GM10266 (cell line): Measurements from ENCODE around the gene FNDC3A.

ENCODE experiments used
- DNase-seq: peaks from one replicate; pipeline ENCODE4 v3.0.0; 2012; ENCODE audit errors: extremely low spot score
- TF ChIP-seq, protein P1 (sequence below): IDR thresholded peaks from 2 replicates; pipeline ENCODE4 v1.5.1; 2012; ENCODE audit warnings: mild to moderate bottlenecking, low read depth; ENCODE audit not compliant: control insufficient read depth, insufficient read depth; ENCODE audit errors: missing control alignments

FNDC3A gene

DNA sequence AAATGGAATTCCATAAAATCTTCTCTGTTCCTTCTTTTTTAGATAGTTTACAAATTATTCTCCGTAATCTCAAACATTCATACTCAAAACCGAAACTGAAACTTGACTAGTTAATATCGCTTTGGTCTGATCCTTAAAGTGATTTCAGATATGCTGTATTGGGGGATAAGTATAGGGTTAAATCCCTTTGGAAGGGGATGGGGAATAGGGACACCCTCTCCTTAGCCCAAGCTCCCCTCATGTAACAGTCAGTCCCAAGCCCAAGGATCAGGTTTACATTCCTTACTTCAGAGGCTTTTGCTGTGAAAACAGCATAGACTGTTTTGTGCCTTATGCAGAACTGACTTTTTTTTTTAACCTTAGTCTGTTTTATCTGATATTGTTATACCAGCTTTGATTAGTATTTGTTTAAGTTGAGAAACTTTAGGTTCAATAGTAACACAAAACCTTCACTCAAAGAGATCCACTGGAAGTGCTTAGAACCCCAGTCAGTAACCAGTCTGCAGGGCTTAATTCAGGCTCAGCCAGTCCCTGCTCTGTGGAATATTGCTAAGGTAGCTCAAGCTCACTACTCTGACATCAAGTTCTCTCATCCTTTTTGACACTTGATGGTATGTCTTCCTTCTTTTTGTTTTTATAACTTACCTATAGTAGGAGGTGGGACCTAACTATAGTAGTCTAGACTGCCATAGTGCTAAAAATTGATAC lies 282.5 kb downstream of the FNDC3A start:
- no peak for DNase-seq
- TF ChIP-seq, protein P1, sequence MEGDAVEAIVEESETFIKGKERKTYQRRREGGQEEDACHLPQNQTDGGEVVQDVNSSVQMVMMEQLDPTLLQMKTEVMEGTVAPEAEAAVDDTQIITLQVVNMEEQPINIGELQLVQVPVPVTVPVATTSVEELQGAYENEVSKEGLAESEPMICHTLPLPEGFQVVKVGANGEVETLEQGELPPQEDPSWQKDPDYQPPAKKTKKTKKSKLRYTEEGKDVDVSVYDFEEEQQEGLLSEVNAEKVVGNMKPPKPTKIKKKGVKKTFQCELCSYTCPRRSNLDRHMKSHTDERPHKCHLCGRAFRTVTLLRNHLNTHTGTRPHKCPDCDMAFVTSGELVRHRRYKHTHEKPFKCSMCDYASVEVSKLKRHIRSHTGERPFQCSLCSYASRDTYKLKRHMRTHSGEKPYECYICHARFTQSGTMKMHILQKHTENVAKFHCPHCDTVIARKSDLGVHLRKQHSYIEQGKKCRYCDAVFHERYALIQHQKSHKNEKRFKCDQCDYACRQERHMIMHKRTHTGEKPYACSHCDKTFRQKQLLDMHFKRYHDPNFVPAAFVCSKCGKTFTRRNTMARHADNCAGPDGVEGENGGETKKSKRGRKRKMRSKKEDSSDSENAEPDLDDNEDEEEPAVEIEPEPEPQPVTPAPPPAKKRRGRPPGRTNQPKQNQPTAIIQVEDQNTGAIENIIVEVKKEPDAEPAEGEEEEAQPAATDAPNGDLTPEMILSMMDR = no peak
